Progenitor cell of endocrine pancreas (in vitro differentiated cells): ENCODE results near the gene TRIP11. TPM values are rescaled to one million over a fixed set of nuclear protein-coding genes. Genes with fewer than 3 reads are reported as not detected.

Experiments
- DNase-seq: peaks from one replicate; pipeline ENCODE4 v3.0.0; 2021; ENCODE audit warnings: low spot score; ENCODE audit not compliant: unreplicated experiment
- H3K27ac Mint-ChIP-seq: 2 replicates; pipeline ENCODE4 v1.8.0; 2021; ENCODE audit warnings: mild to moderate bottlenecking, moderate library complexity, mixed read lengths
- H3K27me3 Mint-ChIP-seq: 2 replicates; pipeline ENCODE4 v1.8.0; 2021; ENCODE audit warnings: mixed read lengths
- H3K36me3 Mint-ChIP-seq: 2 replicates; pipeline ENCODE4 v1.8.0; 2022; ENCODE audit warnings: mixed read lengths; ENCODE audit not compliant: insufficient read depth
- H3K4me1 Mint-ChIP-seq: 2 replicates; pipeline ENCODE4 v1.8.0; 2021; ENCODE audit warnings: low read depth, mixed read lengths
- H3K4me3 Mint-ChIP-seq: 2 replicates; pipeline ENCODE4 v1.8.0; 2021; ENCODE audit warnings: low read depth, mild to moderate bottlenecking, moderate library complexity, mixed read lengths
- H3K9me3 Mint-ChIP-seq: 2 replicates; pipeline ENCODE4 v1.8.0; 2021; ENCODE audit warnings: low read depth, mixed read lengths
- CTCF ChIP-seq: fragments of 200-600 bp; sonication (generic); IDR thresholded peaks from one replicate; pipeline ENCODE4 v1.5.0; 2021; ENCODE audit warnings: antibody characterized with exemption, mild to moderate bottlenecking; ENCODE audit not compliant: unreplicated experiment
- total RNA-seq: library from RNA; stranded (reverse); gene quantifications from 2 replicates; pipeline ENCODE4 v1.2.1, GENCODE V29; 2021

The TRIP11 gene
- total RNA-seq, 1 donor from 2014 or later = 60.9 TPM

- Mint-ChIP-seq H3K9me3 (no peaks in the 10 kb centered on the region), H3K27me3 (no peaks in the 10 kb centered on the region), H3K4me1 (peaks cover 17% of the 10 kb centered on the region), H3K4me3 (peak overlapping the region; percentile 3), H3K36me3 (no peaks in the 10 kb centered on the region), H3K27ac (no peak overlapping the region)
- DNase-seq = no peak
- TF ChIP-seq CTCF = no peak
These were observed 1.3 kb upstream of the TRIP11 start for GRCh38 chr14:92041203-92041602.

DNA sequence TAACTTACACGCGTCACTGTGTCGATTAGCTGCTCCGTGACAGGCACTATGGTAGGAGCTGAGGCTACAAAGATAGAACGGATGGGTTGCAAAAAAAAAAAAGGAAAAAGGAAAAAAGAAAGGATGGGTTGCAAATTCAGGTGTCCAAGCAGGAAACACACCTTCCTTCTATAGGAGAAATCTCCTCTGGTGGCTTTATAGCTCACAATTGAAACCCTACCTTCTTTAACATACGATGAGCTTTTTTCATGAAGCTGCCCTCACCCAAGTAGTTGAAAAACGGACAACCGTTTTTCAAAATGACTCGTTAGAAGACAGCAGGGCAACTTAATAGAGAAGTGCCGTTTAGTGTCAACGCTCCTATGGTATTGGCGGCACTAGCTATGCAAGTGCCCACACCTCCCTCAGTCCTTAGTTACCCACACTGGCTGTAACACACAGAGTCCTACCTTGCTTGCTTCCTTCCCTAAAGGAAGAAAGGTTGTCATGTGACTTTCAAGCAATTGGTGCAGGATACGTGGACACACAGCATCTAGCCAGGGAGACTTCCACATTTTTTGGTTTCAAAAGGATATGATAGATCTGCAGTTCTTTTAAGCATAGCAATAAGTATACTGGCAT is 682 bp upstream of the TRIP11 start:
- Mint-ChIP-seq H3K27me3 (no peaks in the 10 kb centered on the region), H3K36me3 (no peaks in the 10 kb centered on the region), H3K4me3 (peak overlapping the region; percentile 98), H3K4me1 (peaks cover 21% of the 10 kb centered on the region), H3K9me3 (no peaks in the 10 kb centered on the region), H3K27ac (peak overlapping the region; percentile 100)
- no peak for TF ChIP-seq CTCF
- DNase-seq = no peak

DNA sequence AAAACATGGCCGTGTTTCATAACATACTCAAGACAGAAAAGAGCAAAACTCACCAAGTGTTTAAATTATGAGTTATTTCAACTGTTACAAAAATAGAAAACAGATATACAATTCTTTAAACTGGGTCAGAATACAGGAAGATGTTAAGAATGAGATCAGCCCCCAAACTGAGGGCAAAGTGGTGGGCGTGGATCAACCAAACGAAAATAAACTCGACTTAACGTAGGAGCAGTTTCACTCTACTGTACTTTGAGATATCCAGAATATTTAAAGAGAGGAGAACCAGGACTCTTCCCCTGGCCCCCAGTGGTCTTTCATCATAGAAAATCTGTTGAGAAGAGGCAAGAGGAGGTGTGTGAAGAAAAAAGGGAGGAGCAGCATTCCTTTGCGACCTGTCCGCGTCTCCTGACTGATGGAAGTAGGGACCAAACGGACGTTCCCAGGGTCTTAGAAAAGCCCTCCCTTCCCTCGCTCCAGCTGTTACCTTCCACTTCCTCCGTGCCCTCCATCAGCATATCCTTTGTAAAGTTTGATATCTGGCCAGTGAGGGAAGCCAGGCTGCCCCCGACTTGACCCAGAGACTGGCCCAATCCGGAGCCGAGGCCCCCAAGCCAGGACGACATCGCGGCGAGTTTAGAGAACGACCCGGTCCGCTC is 668 bp downstream of the TRIP11 start:
- no peaks in the 10 kb centered on the region for H3K9me3 Mint-ChIP-seq
- H3K4me3 Mint-ChIP-seq = peak overlapping the region; percentile 98
- peak overlapping the region; percentile 100 for H3K27ac Mint-ChIP-seq
- H3K4me1 Mint-ChIP-seq = peaks cover 22% of the 10 kb centered on the region
- no peaks in the 10 kb centered on the region for H3K27me3 Mint-ChIP-seq
- DNase-seq = peak; percentile 41
- H3K36me3 Mint-ChIP-seq = peaks cover 1% of the 10 kb centered on the region
- TF ChIP-seq CTCF = no peak

GRCh38 chr14:92037989-92038388 is 1.9 kb downstream of the TRIP11 start:
- peak overlapping the region; percentile 26 for H3K27ac Mint-ChIP-seq
- H3K4me1 Mint-ChIP-seq = peaks cover 27% of the 10 kb centered on the region
- peak overlapping the region; percentile 98 for H3K4me3 Mint-ChIP-seq
- TF ChIP-seq CTCF = no peak
- peaks cover 8% of the 10 kb centered on the region for H3K36me3 Mint-ChIP-seq
- peaks cover 7% of the 10 kb centered on the region for H3K9me3 Mint-ChIP-seq
- no peak for DNase-seq
- H3K27me3 Mint-ChIP-seq = no peaks in the 10 kb centered on the region

DNA sequence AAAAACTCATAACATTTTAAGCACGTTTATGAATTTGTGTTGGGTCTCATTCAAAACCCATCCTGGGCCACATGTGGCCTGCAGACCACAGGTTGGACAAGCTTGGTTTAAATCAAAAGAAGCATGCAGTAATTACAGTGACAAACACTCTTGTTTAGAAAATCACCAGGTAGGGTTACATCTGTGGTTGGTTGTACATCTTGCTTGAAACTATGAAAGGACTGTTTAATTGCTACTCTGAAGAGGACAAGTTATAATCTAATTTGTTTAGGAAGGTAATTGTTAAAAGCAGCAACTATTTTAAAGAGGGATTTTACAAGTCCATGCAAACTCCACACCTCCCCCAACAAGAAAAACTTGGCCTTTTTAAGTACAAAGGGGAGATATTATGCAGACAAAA is 4.0 kb downstream of the TRIP11 start:
- no peak for TF ChIP-seq CTCF
- no peak overlapping the region for H3K4me3 Mint-ChIP-seq
- peaks cover 14% of the 10 kb centered on the region for H3K36me3 Mint-ChIP-seq

More for the DNA sequence above, 4.0 kb downstream of the TRIP11 start:
- Mint-ChIP-seq H3K27me3 (no peaks in the 10 kb centered on the region), H3K4me1 (peaks cover 26% of the 10 kb centered on the region), H3K27ac (peak overlapping the region; percentile 45), H3K9me3 (peaks cover 7% of the 10 kb centered on the region)
- DNase-seq = no peak
